ENCODE data around the gene ARID4B.
"Not testable (repeated sequence)": the region's sequence is repeated elsewhere in the genome, so short reads cannot be mapped to it uniquely, and the experiment has no call there.

ARID4B gene

DNA sequence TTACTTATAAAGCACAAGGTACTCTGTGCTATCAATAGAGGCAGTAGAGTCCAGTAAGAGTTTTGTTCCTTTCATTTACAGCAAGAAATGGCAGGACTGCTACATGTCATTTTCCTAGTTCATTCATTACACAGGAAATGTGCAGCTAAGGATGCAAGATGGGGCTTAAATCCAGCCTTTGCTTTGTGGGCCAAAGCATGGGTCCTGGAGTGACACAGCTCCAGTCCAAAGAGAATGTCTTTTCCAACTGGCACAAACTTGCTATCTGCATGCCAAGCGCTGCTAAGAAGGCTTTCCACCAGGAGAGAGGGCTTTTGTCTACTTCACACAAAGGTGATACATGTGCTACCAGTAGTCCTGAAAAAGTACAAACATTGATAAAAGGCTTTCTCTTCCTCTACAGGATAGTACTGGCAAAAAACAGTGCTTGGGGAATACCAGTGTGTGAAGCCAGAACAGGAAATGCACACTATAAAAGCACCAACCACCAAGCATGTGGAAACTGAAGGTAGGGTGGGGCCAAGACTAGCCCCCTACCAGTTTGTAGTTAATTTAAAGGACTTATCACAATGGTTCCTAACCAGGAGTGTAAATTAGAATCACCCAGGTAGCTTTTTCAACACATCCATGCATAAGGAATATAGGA is 68.7 kb downstream of the ARID4B start:
- TF ChIP-seq, protein P1, sequence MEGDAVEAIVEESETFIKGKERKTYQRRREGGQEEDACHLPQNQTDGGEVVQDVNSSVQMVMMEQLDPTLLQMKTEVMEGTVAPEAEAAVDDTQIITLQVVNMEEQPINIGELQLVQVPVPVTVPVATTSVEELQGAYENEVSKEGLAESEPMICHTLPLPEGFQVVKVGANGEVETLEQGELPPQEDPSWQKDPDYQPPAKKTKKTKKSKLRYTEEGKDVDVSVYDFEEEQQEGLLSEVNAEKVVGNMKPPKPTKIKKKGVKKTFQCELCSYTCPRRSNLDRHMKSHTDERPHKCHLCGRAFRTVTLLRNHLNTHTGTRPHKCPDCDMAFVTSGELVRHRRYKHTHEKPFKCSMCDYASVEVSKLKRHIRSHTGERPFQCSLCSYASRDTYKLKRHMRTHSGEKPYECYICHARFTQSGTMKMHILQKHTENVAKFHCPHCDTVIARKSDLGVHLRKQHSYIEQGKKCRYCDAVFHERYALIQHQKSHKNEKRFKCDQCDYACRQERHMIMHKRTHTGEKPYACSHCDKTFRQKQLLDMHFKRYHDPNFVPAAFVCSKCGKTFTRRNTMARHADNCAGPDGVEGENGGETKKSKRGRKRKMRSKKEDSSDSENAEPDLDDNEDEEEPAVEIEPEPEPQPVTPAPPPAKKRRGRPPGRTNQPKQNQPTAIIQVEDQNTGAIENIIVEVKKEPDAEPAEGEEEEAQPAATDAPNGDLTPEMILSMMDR (IDR thresholded peaks at IDR 0.05; ENCODE audit: extremely low read depth, missing control alignments): no peak
- DNase-seq (ENCODE audit: low spot score): no peak

DNA sequence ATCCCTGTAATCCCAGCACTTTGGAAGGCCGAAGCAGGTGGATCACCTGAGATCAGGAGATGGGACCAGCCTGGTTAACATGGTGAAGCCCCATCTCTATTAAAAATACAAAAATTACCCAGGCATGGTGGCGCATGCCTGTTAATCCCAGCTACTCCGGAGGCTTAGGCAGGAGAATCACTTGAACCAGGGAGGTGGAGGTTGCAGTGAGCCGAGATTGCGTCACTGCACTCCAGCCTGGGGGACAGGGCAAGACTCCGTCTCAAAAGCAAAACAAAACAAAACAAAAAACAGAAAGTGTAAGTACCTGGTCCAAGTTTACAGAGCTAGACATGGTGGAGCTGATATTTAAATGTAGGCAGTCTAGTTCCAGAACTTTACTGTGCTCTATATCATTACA is 69.9 kb downstream of the ARID4B start:
- not testable (repeated sequence) for DNase-seq (ENCODE audit: low spot score)

DNA sequence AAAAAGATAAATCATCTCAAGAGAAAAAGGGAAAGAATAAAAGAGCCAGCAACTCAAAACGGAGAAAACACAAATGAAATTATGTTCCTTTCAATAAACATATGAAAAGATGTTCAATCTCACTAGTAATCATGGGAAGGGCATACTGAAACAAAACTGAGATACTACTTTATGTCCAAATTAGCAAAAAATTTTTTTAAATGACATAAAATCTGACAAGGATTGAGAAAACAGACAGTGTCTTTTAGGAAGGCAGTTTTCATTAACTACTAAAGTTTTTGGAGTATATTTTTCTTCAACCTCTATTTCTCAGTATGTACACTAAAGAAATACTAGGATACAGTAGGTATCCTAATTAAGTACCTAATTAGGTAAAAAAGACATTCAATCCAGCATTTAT is 73.3 kb downstream of the ARID4B start:
- no peak for DNase-seq (ENCODE audit: low spot score)

DNA sequence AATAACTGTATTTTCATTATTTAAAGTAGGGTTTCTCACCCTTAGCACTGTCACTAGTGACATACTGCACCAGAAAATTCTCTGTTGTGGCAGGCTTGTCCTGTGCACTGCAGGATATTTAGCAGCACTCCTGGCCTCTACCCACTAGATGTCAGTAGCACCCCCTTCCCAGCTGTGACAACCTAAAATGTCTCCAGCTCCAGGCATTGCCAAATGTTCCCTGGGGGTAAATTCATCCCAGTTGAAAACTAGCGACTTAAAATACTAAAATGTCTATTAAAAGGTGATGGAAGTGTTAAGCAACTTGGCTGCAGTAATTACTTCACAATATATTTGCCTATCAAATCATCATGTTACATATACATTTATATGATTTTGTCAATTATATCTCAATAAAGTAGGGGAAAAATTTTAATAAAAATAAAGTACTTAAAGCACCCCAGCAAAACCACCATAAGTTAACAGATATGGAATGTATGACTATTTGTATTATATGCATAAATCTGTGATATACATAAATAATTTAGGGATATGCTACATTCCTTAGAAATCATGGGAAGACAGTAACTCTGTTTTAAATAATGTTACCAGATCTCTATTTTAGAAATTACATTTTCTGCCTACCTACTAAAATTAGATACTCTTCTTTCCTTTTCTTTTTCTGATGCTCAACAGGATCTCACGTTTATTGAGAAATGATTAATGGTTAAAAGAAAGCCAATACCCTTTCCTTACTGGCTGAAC is 74.6 kb downstream of the ARID4B start:
- TF ChIP-seq, protein P1 (IDR thresholded peaks at IDR 0.05; ENCODE audit: extremely low read depth, missing control alignments): peak; percentile 72

More for the DNA sequence above, 73.3 kb downstream of the ARID4B start:
- TF ChIP-seq, protein P1 (IDR thresholded peaks at IDR 0.05; ENCODE audit: extremely low read depth, missing control alignments): no peak

DNA sequence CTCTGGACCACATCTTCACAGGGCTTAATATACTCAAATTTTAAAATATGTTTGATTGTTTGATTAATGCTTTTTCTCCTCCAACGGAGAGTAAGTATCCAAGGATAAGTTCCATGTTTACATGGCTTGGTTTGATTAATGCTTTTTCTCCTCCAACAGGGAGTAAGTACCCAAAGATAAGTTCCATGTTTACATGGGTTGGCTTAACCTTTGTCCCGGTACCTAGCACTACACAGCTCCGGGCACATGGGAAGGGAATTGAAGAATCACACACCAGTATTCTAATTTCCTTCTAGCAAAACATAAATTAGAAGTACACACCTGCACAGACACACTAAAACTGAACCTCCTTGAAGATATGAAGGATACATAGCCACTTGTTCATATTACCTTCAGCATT is 77.5 kb downstream of the ARID4B start:
- DNase-seq (ENCODE audit: low spot score): no peak
- TF ChIP-seq, protein P1 (IDR thresholded peaks at IDR 0.05; ENCODE audit: extremely low read depth, missing control alignments): no peak

More for the DNA sequence above, 74.6 kb downstream of the ARID4B start:
- DNase-seq (ENCODE audit: low spot score): no peak

DNA sequence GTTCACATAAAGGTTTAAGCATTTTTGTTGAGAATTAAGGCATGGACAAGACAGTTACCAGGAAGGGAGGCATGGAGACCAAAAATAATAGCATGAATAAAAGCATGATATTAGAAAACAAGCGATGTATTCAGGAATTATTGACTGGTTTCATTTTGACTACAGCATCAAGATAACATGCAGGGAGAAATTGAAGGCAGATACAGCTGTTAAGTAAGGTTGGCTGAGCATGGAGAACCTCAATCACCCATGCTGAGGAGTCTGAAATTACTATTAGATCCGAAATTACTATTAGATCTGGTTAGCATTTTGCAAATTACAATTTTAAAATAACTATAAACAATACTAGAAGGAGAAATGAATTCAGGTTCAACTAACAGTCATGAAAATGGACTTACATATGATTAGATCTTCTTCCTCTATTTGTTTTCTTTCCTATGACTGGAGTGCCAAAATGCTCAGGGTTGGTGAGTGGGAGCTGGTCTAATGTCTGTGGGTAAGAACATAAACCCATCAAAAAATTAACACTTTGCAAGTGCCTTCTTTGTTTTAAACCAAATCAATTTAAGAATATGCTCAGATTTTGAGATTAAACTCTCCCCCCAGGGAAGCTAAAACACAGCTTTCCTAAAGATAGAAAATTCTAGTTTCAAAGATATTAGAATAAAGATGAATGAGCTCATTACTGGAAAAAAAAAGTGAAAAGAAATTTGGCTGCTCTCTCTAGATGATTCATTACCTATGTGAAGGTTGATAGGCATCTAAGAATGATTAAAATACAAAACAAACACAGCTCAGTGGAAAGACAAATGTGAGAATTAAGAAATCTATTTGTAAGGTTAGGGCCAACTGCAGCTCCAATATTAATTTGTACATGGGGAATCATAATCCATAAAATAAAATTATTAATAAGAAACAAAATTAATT is 81.7 kb downstream of the ARID4B start:
- no peak for DNase-seq (ENCODE audit: low spot score)
- TF ChIP-seq, protein P1 (IDR thresholded peaks at IDR 0.05; ENCODE audit: extremely low read depth, missing control alignments): no peak

DNA sequence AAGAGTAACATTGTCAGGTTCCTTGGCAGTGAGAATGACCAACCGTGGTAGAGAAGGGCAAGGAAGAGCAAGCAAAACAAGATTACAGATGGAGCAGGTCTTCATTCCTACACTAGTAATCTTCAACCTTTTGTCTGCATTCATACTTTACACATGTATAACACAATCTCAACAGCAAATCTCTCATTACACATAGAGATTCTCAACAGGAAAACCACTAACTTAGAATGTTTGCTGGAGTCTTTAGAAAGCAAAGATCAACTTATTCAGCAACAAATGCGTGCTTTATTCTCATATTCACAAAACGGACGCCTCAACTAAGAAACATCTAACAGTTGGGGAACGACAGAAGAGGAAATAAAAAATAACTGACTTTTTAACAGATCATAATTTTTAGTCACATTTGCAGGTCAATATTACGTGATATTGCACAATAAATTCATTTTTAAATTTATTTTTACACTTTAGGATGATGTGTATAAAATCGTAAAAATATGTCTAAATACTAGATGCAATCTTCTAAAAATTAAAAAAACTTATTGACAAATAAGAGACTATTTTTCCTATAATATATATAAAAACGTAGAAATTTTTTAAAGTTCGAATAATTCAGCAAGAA is 82.9 kb downstream of the ARID4B start:
- TF ChIP-seq, protein P1 (IDR thresholded peaks at IDR 0.05; ENCODE audit: extremely low read depth, missing control alignments): no peak
- no peak for DNase-seq (ENCODE audit: low spot score)

Data from GM20000 (cell line).